Psoas muscle (tissue), 8 donors: ENCODE measurements around the gene CCR9. TPM values are rescaled to one million over a fixed set of nuclear protein-coding genes. Genes with fewer than 3 reads are reported as not detected.

ENCODE experiments used
- ATAC-seq, 4 donors: fragments of 200-7000 bp; cut with Tn5 transposase; one replicate each; pipeline ENCODE4 v1.9.1; 2020; ENCODE audit warnings: moderate library complexity in 3 of 4, mild to moderate bottlenecking in 2 of 4
- DNase-seq, 2 donors: peaks; one replicate each; pipeline ENCODE4 v3.0.0-alpha.2; 2020
- H3K27ac ChIP-seq: fragments of 200-600 bp; one replicate; pipeline ENCODE4 v1.8.0; 2022
- H3K27me3 ChIP-seq, 3 donors: fragments of 200-600 bp in 1 of 3; one replicate each; pipeline versions ENCODE4 v1.6.1 to v1.8.0; 2013 to 2022; ENCODE audit warnings: low read length in 2 of 3, mild to moderate bottlenecking in 2 of 3, moderate library complexity in 1 of 3; ENCODE audit not compliant: insufficient read depth in 3 of 3
- H3K36me3 ChIP-seq, 2 donors: fragments of 200-600 bp in 1 of 2; one replicate each; pipeline versions ENCODE4 v1.6.1 to v1.8.0; 2013 to 2022; ENCODE audit warnings: low read depth in 1 of 2, mild to moderate bottlenecking in 1 of 2, moderate library complexity in 1 of 2; ENCODE audit not compliant: insufficient read depth in 1 of 2
- H3K4me1 ChIP-seq: fragments of 200-600 bp; one replicate; pipeline ENCODE4 v1.8.0; 2022
- H3K4me3 ChIP-seq: fragments of 200-600 bp; one replicate; pipeline ENCODE4 v1.8.0; 2022; ENCODE audit warnings: mild to moderate bottlenecking
- H3K9me3 ChIP-seq: fragments of 200-600 bp; one replicate; pipeline ENCODE4 v1.8.0; 2022
- WGBS, 3 donors: extraction: QIAGEN DNeasy Blood & Tissue Kit; methylation state at CpG; one replicate each; pipeline versions ENCODE4 v1.1.6 to v1.1.7; 2013; 5-methylcytosine and 5-hydroxymethylcytosine counted together
- intact Hi-C, 2 donors: fragments of 100-400 bp; cut with DNase I; formaldehyde crosslinking; loops; one replicate each; pipeline versions ENCODE4 v1.11.0 to v1.14.2; 2022
- polyA plus RNA-seq, 3 donors: library from polyadenylated mRNA; stranded (reverse); fragments of 200-250 nt; gene quantifications; one replicate each; pipeline ENCODE4 v1.2.3, GENCODE V29; 2013
- total RNA-seq, 4 donors: library from RNA; stranded (reverse); fragmentation: NEBNext Ultra II Directional in 2 of 4; extraction: Animal tissue kit (Norgen Biotek cat#: 25700) in 2 of 4; gene quantifications; one replicate each; pipeline versions ENCODE4 v1.2.1 to v1.2.4, GENCODE V29; 2021 to 2023
- TF ChIP-seq, protein P1 (sequence below): fragments of 200-600 bp; IDR thresholded peaks from one replicate; pipeline ENCODE4 v1.8.0; 2022; ENCODE audit warnings: antibody characterized with exemption
- donor health status: healthy with polysubstance abuse.
- donor health status: DM: no; HTN: no; CAD: no; lungs with moderate emphysema.
- donor health status: Bipolar disorder and iron deficiency.
- donor health status: healthy.
- donor health status: DM: yes; HTN: yes; CAD: no.
- donor health status: DM: no; HTN: no; CAD: no.
- donor health status: DM: no; HTN: no; CAD: no.
- donor health status: DM: yes; HTN: yes; CAD: no.

CCR9 gene
- total and polyA plus RNA-seq, 7 donors = 0.03 TPM; not detected in 6

DNA sequence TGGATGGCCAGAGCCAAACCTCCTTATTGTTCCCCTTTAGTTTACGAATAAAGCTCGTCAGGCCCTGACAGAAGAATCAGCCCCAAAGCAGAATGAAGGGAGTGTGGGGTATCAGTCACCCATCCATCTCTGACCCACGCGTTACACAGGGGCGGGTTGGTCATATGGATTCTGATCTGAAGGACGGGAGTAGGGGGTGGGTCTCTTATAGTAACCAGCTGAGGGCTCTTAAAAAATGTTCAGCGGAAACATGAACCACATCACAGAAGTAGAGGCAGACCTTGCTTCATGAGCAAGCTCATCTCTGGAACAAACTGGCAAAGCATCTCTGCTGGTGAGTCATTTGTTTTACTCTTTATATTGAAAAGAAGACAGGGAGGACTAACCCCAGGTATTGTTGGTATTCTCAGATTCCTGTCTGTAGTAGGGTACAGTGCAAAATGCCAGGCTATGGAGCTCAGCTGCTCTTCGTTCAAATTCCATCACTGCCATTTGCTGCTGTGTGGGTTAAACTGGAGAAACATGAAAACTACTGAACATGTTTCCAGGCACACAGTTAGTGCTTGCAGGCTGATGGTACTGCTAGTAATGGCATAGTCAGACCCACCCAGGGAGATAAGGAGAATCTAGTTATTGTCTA is 57.0 kb downstream of the CCR9 start, which contains the start of gene CXCR6:
TSS of gene CXCR6 (plus strand) at position 258 of the 640 bp plus-strand sequence. CDS start 3,018 bp downstream, outside the sequence.
- intact Hi-C loops = loop anchor here (5.0 kb wide), 2 partner anchors 54 to 434 kb away; partner anchors contain the start of gene FYCO1 (in 1 of the 2)

DNA sequence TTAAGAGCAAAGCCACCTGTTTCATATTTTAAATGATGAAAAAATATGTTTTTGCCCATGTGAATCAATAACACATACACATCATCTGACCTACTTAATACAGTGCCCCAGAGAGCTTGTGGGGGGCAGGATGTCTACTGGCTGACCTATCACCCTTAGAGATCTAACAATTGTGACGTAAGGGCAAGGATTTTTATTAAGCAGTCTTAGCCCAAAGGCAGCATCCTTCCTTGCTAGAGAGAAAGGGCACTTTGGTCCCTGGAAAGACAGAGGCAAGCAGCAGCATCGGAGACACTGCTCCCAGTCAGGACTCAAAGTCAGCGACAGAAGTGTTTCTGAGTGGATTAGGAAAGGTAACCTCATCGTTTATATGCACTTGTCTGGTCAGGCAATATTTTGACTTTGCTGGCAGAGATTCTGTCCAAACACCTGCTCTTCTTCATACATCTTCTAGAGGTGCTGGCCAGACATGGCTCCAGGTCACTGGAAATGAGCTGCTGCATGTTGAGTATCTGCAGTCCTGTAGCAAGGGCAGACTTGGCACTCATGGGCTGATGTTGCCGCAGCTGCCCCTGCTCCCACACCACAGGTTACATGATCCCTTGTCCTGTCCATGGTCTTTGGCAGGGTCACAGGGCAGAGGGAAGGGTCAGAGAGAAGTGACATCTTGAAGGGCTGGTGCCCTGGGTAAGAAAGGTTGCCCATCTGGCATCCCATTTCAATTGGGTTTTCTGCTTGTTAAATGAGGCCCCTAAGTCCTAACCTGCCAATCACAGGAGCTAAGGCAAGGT is 58.7 kb downstream of the CCR9 start:
- TF ChIP-seq, protein P1, sequence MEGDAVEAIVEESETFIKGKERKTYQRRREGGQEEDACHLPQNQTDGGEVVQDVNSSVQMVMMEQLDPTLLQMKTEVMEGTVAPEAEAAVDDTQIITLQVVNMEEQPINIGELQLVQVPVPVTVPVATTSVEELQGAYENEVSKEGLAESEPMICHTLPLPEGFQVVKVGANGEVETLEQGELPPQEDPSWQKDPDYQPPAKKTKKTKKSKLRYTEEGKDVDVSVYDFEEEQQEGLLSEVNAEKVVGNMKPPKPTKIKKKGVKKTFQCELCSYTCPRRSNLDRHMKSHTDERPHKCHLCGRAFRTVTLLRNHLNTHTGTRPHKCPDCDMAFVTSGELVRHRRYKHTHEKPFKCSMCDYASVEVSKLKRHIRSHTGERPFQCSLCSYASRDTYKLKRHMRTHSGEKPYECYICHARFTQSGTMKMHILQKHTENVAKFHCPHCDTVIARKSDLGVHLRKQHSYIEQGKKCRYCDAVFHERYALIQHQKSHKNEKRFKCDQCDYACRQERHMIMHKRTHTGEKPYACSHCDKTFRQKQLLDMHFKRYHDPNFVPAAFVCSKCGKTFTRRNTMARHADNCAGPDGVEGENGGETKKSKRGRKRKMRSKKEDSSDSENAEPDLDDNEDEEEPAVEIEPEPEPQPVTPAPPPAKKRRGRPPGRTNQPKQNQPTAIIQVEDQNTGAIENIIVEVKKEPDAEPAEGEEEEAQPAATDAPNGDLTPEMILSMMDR = no peak
- Histone ChIP-seq H3K36me3 (peaks cover 4 to 52% of the 10 kb centered on the region in 2 donors), H3K9me3 (no peaks in the 10 kb centered on the region), H3K4me3 (no peak overlapping the region), H3K4me1 (peaks cover 22% of the 10 kb centered on the region), H3K27me3 (no peaks in the 10 kb centered on the region), H3K27ac (peak overlapping the region; percentile 55)
- DNase-seq = no peak
- 45 to 73% (median 52%) methylated on average over 5 of the region's 5 CpGs for WGBS, 3 donors
- peak in 1 of 4 donors; percentile 41 for ATAC-seq
- intact Hi-C loops = loop anchor here (5.0 kb wide), 2 partner anchors 52 to 432 kb away; partner anchors contain the start of gene FYCO1 (in 1 of the 2)

More for the DNA sequence above, 57.0 kb downstream of the CCR9 start, which contains the start of gene CXCR6:
- no peaks in the 10 kb centered on the region for H3K27me3 ChIP-seq
- H3K4me3 ChIP-seq = no peak within 1 kb of the TSS
- ATAC-seq (no peak), DNase-seq (no peak)
- H3K36me3 ChIP-seq = peaks cover 4 to 40% of the 10 kb centered on the region in 2 donors
- H3K4me1 ChIP-seq = peaks cover 37% of the 10 kb centered on the region
- no peaks in the 10 kb centered on the region for H3K9me3 ChIP-seq
- TF ChIP-seq, protein P1 = no peak
- WGBS, 3 donors = 80 to 92% (median 82%) methylated on average over 8 of the region's 8 CpGs
- H3K27ac ChIP-seq = peak within 1 kb of the TSS; percentile 55

DNA sequence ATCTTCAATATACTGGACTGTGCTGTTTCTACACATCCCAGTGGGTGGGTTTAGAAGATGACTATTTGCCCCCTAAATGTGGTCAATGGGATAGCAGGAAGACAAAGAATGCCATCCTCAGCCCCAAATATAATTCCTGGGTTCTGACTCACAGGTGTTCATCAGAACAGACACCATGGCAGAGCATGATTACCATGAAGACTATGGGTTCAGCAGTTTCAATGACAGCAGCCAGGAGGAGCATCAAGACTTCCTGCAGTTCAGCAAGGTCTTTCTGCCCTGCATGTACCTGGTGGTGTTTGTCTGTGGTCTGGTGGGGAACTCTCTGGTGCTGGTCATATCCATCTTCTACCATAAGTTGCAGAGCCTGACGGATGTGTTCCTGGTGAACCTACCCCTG is 60.0 kb downstream of the CCR9 start:
- Histone ChIP-seq H3K9me3 (no peaks in the 10 kb centered on the region), H3K27ac (peak overlapping the region; percentile 56), H3K27me3 (no peaks in the 10 kb centered on the region), H3K4me3 (no peak overlapping the region), H3K4me1 (peaks cover 21% of the 10 kb centered on the region), H3K36me3 (peaks cover 4 to 65% of the 10 kb centered on the region in 2 donors)
- TF ChIP-seq, protein P1 = no peak
- intact Hi-C loops = no loop called here
- WGBS, 3 donors = 96 to 100% (median 100%) methylated on average over 1 of the region's 1 CpG
- ATAC-seq = no peak
- no peak for DNase-seq

DNA sequence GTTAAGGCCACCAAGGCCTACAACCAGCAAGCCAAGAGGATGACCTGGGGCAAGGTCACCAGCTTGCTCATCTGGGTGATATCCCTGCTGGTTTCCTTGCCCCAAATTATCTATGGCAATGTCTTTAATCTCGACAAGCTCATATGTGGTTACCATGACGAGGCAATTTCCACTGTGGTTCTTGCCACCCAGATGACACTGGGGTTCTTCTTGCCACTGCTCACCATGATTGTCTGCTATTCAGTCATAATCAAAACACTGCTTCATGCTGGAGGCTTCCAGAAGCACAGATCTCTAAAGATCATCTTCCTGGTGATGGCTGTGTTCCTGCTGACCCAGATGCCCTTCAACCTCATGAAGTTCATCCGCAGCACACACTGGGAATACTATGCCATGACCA is 60.5 kb downstream of the CCR9 start:
- Histone ChIP-seq H3K9me3 (no peaks in the 10 kb centered on the region), H3K36me3 (peaks cover 4 to 70% of the 10 kb centered on the region in 2 donors), H3K4me1 (peaks cover 20% of the 10 kb centered on the region), H3K27me3 (no peaks in the 10 kb centered on the region), H3K4me3 (no peak overlapping the region), H3K27ac (peak overlapping the region; percentile 56)
- TF ChIP-seq, protein P1 = no peak
- 91 to 93% (median 92%) methylated on average over 3 of the region's 3 CpGs for WGBS, 3 donors
- no peak for DNase-seq
- ATAC-seq = no peak
- intact Hi-C loops = no loop called here
